Measurements from ENCODE around the gene PPL.

DNA sequence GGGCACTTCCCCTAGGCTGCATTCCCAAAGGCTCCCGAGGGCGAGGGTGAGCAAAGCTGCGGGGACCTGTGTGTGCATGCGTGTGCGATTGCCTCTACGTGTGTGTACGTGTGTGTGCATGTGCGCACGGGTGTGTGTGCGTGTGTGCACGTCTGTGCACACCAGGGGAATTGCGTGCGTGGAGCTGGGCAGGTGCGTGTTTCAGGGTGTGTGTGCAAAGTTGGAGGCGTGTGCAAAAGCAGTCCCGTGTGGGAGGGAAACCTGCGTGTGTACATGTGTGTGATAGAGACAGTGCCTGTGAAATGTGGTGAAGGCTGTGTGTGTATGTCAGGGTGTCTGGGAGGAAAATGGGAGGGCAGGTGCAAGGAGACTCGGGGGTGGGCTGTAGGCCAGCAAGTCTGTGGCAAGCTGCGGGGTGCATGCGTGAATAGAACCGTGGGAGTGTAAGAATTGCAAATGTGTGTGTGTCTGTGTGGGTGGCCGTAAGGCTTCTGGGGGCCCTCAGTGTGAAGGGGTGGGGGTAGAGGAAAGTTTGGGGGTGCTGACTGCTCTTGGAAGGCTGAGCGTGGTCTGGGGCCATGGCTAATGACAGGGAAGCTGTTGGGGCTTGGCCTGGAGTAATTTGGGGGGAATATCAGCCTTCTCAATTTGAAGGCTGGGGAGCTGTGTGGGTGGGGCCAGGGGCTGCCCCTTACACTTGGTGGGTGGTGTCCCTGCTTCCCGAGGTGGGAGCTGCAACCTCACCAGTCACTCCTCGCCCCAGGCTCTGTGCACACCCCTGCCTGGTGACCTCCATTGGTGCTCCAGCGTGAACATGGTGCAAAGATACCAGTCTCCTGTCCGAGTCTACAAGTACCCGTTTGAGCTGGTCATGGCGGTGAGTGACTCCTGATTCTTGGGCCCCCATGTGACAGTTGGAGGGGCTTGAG is 21.8 kb upstream of the PPL start:
- TF ChIP-seq, protein P1, sequence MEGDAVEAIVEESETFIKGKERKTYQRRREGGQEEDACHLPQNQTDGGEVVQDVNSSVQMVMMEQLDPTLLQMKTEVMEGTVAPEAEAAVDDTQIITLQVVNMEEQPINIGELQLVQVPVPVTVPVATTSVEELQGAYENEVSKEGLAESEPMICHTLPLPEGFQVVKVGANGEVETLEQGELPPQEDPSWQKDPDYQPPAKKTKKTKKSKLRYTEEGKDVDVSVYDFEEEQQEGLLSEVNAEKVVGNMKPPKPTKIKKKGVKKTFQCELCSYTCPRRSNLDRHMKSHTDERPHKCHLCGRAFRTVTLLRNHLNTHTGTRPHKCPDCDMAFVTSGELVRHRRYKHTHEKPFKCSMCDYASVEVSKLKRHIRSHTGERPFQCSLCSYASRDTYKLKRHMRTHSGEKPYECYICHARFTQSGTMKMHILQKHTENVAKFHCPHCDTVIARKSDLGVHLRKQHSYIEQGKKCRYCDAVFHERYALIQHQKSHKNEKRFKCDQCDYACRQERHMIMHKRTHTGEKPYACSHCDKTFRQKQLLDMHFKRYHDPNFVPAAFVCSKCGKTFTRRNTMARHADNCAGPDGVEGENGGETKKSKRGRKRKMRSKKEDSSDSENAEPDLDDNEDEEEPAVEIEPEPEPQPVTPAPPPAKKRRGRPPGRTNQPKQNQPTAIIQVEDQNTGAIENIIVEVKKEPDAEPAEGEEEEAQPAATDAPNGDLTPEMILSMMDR (IDR thresholded peaks at IDR 0.05; ENCODE audit: low read length) = no peak
- no peak for TF ChIP-seq EZH2 (IDR thresholded peaks at IDR 0.05; ENCODE audit: borderline replicate concordance, low read length)

All from OCI-LY1 (cell line).